Liver (tissue), 9 donors: ENCODE measurements around the gene ABLIM3. TPM values are rescaled to one million over a fixed set of nuclear protein-coding genes. Genes with fewer than 3 reads are reported as not detected.

ENCODE experiments used
- DNase-seq: peaks from one replicate; pipeline ENCODE4 v3.0.0-alpha.2; 2017; ENCODE audit warnings: low spot score
- H3K27ac ChIP-seq, 2 donors: one replicate each; pipeline ENCODE4 v1.7.0; 2013; ENCODE audit warnings: inconsistent platforms in 2 of 2, low read length in 2 of 2, control low read depth in 1 of 2, low read depth in 1 of 2, mild to moderate bottlenecking in 1 of 2
- H3K27me3 ChIP-seq, 4 donors: one replicate each; pipeline versions ENCODE4 v1.6.1 to v1.7.0; 2013; ENCODE audit warnings: low read length in 3 of 4, inconsistent platforms in 1 of 4, mild to moderate bottlenecking in 1 of 4, moderate library complexity in 1 of 4; ENCODE audit not compliant: control insufficient read depth in 4 of 4, insufficient read depth in 4 of 4
- H3K36me3 ChIP-seq, 4 donors: one replicate each; pipeline versions ENCODE4 v1.6.1 to v1.7.0; 2013; ENCODE audit warnings: low read length in 3 of 4, mild to moderate bottlenecking in 3 of 4, low read depth in 1 of 4, moderate library complexity in 1 of 4; ENCODE audit not compliant: control insufficient read depth in 4 of 4, insufficient read depth in 3 of 4
- H3K4me1 ChIP-seq, 4 donors: one replicate each; pipeline versions ENCODE4 v1.6.1 to v1.7.0; 2013; ENCODE audit warnings: low read length in 3 of 4, mild to moderate bottlenecking in 3 of 4, moderate library complexity in 1 of 4; ENCODE audit not compliant: control insufficient read depth in 4 of 4, insufficient read depth in 4 of 4
- H3K4me3 ChIP-seq, 3 donors: one replicate each; pipeline versions ENCODE4 v1.6.1 to v1.7.0; 2013; ENCODE audit warnings: low read length in 3 of 3, control low read depth in 1 of 3, low read depth in 1 of 3, mild to moderate bottlenecking in 1 of 3
- H3K9ac ChIP-seq, 2 donors: one replicate each; pipeline ENCODE4 v1.7.0; 2013; ENCODE audit warnings: low read length in 2 of 2, mild to moderate bottlenecking in 2 of 2, moderate library complexity in 2 of 2, control low read depth in 1 of 2, low read depth in 1 of 2
- H3K9me3 ChIP-seq, 4 donors: one replicate each; pipeline versions ENCODE4 v1.6.1 to v1.7.0; 2013; ENCODE audit warnings: low read length in 3 of 4; ENCODE audit not compliant: control insufficient read depth in 4 of 4
- EGR1 ChIP-seq, 2 donors: IDR thresholded peaks; 2 replicates each; pipeline ENCODE4 v1.6.1; 2016 to 2018; ENCODE audit warnings: antibody characterized with exemption in 2 of 2, low read depth in 2 of 2
- FOXA1 ChIP-seq: IDR thresholded peaks from 2 replicates; pipeline ENCODE4 v1.6.1; 2016; ENCODE audit warnings: antibody characterized with exemption
- GABPA ChIP-seq, 2 donors: IDR thresholded peaks in 1 of 2; conservative IDR thresholded peaks in 1 of 2; 2 replicates each; pipeline ENCODE4 v1.6.1; 2016; ENCODE audit warnings: antibody characterized with exemption in 2 of 2, mild to moderate bottlenecking in 1 of 2, moderate library complexity in 1 of 2
- HNF4A ChIP-seq, 2 donors: conservative IDR thresholded peaks; 2 replicates each; pipeline ENCODE4 v1.6.1; 2016; ENCODE audit warnings: antibody characterized with exemption in 2 of 2, mild to moderate bottlenecking in 2 of 2
- HNF4G ChIP-seq: IDR thresholded peaks from 2 replicates; pipeline ENCODE4 v1.6.1; 2016; ENCODE audit warnings: antibody characterized with exemption
- JUND ChIP-seq, 2 donors: IDR thresholded peaks; 2 replicates each; pipeline ENCODE4 v1.6.1; 2016; ENCODE audit warnings: antibody characterized with exemption in 2 of 2
- NR2F2 ChIP-seq: IDR thresholded peaks from 2 replicates; pipeline ENCODE4 v1.6.1; 2016; ENCODE audit warnings: antibody characterized with exemption
- RAD21 ChIP-seq, 2 donors: IDR thresholded peaks; 2 replicates each; pipeline ENCODE4 v1.6.1; 2016; ENCODE audit warnings: antibody characterized with exemption in 2 of 2, mild to moderate bottlenecking in 2 of 2
- TAF1 ChIP-seq: conservative IDR thresholded peaks from 2 replicates; pipeline ENCODE4 v1.6.1; 2016; ENCODE audit warnings: antibody characterized with exemption, mild to moderate bottlenecking
- YY1 ChIP-seq: IDR thresholded peaks from 2 replicates; pipeline ENCODE4 v1.6.1; 2016; ENCODE audit warnings: antibody characterized with exemption, mild to moderate bottlenecking
- WGBS: extraction: QIAGEN DNeasy Blood & Tissue Kit; methylation state at CpG from one replicate; pipeline ENCODE4 v1.1.7; 2013; 5-methylcytosine and 5-hydroxymethylcytosine counted together
- polyA plus RNA-seq, 2 donors: library from polyadenylated mRNA; stranded (reverse) in 1 of 2; unstranded in 1 of 2; fragments of 200-250 nt in 1 of 2; fragments of >200 nt in 1 of 2; fragmentation: Nextera tagmentation in 1 of 2; extraction: Ambion mirVana in 1 of 2; gene quantifications; one replicate each; pipeline versions ENCODE4 v1.2.1 to v1.2.3, GENCODE V29; 2013 to 2015
- total RNA-seq, 2 donors: library from RNA; depleted of rRNA; stranded (reverse); fragments of >200 nt; gene quantifications; one replicate each; pipeline ENCODE4 v1.2.3, GENCODE V29; 2014
- TF ChIP-seq, protein P1 (sequence below): IDR thresholded peaks from 2 replicates; pipeline ENCODE4 v1.6.1; 2016; ENCODE audit warnings: antibody characterized with exemption
- TF ChIP-seq, protein P2 (sequence below): IDR thresholded peaks from 2 replicates; pipeline ENCODE4 v1.6.1; 2016; ENCODE audit warnings: antibody characterized with exemption
- TF ChIP-seq, protein P3 (sequence below): IDR thresholded peaks from 2 replicates; pipeline ENCODE4 v1.6.1; 2016; ENCODE audit warnings: antibody characterized with exemption
- TF ChIP-seq, protein P4 (sequence below): fragments of 150-350 bp; IDR thresholded peaks from 2 replicates; pipeline ENCODE4 v1.5.1; 2017; ENCODE audit warnings: improper control_type of control experiment, low read depth, low read length; ENCODE audit not compliant: missing input control
- TF ChIP-seq, protein P5 (sequence below): IDR thresholded peaks from 2 replicates; pipeline ENCODE4 v1.6.1; 2016; ENCODE audit warnings: antibody characterized with exemption, mild to moderate bottlenecking
- donor health status: healthy.
- donor health status: healthy.
- donor health status: healthy.
- donor health status: healthy.
- donor health status: healthy.

The ABLIM3 gene
- total and polyA plus RNA-seq, 4 donors, result 6.8 to 131 (median 43.1) TPM

DNA sequence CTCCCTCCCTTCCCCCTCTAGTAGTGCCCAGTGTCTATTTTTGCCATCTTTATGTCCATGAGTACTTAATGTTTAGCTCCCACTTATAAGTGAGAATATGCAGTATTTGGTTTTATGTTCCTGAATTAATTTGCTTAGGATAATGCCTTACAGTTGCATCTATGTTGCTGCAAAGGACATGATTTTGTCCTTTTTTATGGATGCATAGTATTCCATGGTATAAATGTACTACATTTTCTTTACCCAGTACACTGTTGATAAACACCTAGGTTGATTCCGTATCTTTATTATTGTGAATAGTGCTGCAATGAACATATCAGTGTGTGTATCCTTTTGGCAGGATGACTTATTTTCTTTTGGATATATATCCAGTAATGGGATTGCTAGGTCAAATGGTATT, 3.8 kb downstream of the ABLIM3 start:
- Histone ChIP-seq H3K36me3 (no peaks in the 10 kb centered on the region), H3K27ac (peak overlapping the region; percentile 4 to 94), H3K4me3 (peak overlapping the region in 2 of 3 donors; percentile 76 to 78), H3K27me3 (no peaks in the 10 kb centered on the region), H3K4me1 (peaks cover 0 to 35% (median 11%) of the 10 kb centered on the region in 4 donors), H3K9me3 (no peaks in the 10 kb centered on the region), H3K9ac (no peak overlapping the region)
- no peak for DNase-seq
- WGBS, result 92% methylated on average over 1 of the region's 1 CpG
- TF ChIP-seq, protein P1, sequence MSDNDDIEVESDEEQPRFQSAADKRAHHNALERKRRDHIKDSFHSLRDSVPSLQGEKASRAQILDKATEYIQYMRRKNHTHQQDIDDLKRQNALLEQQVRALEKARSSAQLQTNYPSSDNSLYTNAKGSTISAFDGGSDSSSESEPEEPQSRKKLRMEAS, result no peak
- TF ChIP-seq, protein P2, sequence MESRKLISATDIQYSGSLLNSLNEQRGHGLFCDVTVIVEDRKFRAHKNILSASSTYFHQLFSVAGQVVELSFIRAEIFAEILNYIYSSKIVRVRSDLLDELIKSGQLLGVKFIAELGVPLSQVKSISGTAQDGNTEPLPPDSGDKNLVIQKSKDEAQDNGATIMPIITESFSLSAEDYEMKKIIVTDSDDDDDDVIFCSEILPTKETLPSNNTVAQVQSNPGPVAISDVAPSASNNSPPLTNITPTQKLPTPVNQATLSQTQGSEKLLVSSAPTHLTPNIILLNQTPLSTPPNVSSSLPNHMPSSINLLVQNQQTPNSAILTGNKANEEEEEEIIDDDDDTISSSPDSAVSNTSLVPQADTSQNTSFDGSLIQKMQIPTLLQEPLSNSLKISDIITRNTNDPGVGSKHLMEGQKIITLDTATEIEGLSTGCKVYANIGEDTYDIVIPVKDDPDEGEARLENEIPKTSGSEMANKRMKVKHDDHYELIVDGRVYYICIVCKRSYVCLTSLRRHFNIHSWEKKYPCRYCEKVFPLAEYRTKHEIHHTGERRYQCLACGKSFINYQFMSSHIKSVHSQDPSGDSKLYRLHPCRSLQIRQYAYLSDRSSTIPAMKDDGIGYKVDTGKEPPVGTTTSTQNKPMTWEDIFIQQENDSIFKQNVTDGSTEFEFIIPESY, result no peak

DNA sequence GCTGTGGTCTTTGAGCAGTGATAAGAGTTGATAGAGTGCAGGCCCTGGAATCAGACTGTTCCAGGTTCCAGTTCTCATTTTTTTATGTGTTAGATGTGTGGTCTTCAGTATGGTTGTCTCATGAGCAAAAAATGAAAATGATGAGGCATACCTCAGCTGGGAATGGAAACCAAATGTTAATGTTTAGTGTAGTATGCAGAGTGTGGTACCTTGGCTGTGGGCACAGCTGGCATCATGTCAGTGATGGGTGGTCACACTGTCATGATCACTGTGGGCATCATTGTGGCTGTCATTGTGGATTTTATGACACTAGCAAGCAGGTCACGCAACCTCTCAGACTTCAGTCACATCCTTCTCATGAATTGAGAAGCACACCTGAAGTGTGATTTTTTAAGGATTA, 6.4 kb downstream of the ABLIM3 start:
- H3K27ac ChIP-seq, result peak overlapping the region; percentile 13 to 29
- no peaks in the 10 kb centered on the region for H3K27me3 ChIP-seq
- no peak overlapping the region for H3K9ac ChIP-seq
- TF ChIP-seq, protein P2, result no peak
- TF ChIP-seq EGR1 (IDR thresholded peaks at IDR 0.05; ENCODE audit: low read depth in 2 of 2), result no peak
- TF ChIP-seq HNF4A (conservative IDR thresholded peaks at IDR 0.05), result no peak
- TF ChIP-seq TAF1, result no peak
- TF ChIP-seq JUND (IDR thresholded peaks at IDR 0.05), result no peak
- no peak for TF ChIP-seq NR2F2
- TF ChIP-seq HNF4G, result no peak
- TF ChIP-seq FOXA1, result no peak
- TF ChIP-seq GABPA (IDR thresholded peaks at IDR 0.05 in 1 of 2, conservative IDR thresholded peaks at IDR 0.05 in 1 of 2), result no peak
- TF ChIP-seq, protein P3, sequence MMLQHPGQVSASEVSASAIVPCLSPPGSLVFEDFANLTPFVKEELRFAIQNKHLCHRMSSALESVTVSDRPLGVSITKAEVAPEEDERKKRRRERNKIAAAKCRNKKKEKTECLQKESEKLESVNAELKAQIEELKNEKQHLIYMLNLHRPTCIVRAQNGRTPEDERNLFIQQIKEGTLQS, result no peak
- TF ChIP-seq, protein P4, sequence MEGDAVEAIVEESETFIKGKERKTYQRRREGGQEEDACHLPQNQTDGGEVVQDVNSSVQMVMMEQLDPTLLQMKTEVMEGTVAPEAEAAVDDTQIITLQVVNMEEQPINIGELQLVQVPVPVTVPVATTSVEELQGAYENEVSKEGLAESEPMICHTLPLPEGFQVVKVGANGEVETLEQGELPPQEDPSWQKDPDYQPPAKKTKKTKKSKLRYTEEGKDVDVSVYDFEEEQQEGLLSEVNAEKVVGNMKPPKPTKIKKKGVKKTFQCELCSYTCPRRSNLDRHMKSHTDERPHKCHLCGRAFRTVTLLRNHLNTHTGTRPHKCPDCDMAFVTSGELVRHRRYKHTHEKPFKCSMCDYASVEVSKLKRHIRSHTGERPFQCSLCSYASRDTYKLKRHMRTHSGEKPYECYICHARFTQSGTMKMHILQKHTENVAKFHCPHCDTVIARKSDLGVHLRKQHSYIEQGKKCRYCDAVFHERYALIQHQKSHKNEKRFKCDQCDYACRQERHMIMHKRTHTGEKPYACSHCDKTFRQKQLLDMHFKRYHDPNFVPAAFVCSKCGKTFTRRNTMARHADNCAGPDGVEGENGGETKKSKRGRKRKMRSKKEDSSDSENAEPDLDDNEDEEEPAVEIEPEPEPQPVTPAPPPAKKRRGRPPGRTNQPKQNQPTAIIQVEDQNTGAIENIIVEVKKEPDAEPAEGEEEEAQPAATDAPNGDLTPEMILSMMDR, result no peak
- TF ChIP-seq, protein P5, sequence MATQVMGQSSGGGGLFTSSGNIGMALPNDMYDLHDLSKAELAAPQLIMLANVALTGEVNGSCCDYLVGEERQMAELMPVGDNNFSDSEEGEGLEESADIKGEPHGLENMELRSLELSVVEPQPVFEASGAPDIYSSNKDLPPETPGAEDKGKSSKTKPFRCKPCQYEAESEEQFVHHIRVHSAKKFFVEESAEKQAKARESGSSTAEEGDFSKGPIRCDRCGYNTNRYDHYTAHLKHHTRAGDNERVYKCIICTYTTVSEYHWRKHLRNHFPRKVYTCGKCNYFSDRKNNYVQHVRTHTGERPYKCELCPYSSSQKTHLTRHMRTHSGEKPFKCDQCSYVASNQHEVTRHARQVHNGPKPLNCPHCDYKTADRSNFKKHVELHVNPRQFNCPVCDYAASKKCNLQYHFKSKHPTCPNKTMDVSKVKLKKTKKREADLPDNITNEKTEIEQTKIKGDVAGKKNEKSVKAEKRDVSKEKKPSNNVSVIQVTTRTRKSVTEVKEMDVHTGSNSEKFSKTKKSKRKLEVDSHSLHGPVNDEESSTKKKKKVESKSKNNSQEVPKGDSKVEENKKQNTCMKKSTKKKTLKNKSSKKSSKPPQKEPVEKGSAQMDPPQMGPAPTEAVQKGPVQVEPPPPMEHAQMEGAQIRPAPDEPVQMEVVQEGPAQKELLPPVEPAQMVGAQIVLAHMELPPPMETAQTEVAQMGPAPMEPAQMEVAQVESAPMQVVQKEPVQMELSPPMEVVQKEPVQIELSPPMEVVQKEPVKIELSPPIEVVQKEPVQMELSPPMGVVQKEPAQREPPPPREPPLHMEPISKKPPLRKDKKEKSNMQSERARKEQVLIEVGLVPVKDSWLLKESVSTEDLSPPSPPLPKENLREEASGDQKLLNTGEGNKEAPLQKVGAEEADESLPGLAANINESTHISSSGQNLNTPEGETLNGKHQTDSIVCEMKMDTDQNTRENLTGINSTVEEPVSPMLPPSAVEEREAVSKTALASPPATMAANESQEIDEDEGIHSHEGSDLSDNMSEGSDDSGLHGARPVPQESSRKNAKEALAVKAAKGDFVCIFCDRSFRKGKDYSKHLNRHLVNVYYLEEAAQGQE, result no peak
- TF ChIP-seq YY1, result no peak
- TF ChIP-seq RAD21 (IDR thresholded peaks at IDR 0.05), result no peak
- H3K4me3 ChIP-seq, result no peak overlapping the region
- no peaks in the 10 kb centered on the region for H3K9me3 ChIP-seq
- H3K36me3 ChIP-seq, result no peaks in the 10 kb centered on the region
- WGBS, result 100% methylated on average over 1 of the region's 1 CpG
- no peak for DNase-seq
- peaks cover under 1 to 54% (median 17%) of the 10 kb centered on the region in 4 donors for H3K4me1 ChIP-seq
